HS-5 (cell line): Measurements from ENCODE around the gene RPN2.

ENCODE experiments used
- DNase-seq: peaks from one replicate; pipeline ENCODE4 v3.0.0-alpha.2; 2012; ENCODE audit warnings: low read depth

The RPN2 gene

DNA sequence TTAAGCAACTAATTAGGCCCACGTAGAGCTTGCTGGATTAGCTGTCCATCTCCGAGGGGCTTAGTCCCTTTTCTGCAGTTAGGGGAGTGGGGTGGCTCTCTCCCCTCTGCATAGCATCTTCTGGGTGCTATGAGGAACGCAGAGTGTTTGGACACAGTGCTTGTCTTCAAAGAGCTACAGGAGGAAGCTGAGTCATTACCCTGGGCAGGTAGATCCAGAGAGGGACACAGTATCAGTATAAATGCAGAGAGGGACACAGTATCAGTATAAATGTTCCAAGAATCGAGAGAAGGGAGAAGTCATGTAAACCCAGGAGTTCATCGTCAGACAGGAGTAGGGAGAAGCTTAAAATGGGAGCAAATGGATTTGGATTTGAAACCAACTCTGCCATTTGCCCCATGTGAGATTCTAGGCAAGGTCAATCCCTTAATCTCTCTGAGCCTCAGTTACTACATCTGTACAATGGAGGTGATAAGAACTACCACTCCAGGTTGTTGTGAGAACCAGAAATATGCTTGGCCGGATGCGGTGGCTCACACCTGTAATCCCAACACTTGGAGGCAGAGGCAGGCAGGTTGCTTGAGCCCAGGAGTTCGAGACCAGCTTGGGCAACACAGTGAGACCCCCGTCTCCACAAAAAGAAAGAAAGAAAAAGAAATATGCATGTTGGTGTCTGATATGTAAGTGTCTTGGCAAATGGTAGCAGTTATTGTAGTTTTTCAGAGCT lies 88.0 kb downstream of the RPN2 start:
- DNase-seq: no peak

- DNase-seq: no peak
Measured at GRCh38 chr20:37267667-37268313, 88.7 kb downstream of the RPN2 start.

DNA sequence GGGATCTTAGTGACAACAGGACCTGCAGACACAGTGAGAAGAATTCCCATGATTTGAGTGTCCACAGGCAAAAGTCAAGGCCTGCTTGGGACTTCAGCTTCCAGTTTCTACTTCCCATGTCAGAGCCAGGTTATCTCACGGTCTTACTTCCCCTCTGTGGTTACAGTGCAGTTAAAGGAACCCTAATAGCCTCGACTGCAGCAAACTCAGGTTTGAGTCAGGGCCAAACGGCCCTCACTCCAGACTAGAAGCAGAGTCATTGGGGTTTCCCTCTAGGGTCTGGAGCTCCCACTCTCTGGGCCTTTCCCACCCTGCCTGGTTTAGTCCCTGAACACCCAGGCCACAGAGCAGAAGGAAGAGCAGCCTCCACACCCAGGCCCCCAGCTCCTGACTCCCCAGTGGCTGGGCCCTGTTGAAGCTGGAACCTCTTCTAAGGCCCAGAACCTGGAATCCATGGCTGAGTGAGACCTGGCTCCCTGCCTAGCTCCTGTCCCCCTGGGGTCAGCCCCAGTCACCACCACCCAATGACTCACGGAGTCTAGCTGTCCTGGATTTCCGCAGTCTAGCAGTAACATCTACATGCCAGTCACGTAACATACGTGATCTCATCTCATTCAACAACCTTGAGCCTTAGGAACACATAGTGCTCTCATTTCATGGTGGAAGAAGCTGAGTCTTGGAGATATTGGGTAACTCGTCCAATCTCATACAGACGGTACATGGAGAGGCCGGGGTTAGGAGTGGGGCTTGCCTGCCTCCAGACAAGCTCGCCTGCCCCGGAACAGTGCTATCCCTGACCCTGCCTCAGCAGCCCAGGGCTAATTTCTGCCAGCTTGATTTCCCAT lies 91.7 kb downstream of the RPN2 start:
- DNase-seq: no peak

DNA sequence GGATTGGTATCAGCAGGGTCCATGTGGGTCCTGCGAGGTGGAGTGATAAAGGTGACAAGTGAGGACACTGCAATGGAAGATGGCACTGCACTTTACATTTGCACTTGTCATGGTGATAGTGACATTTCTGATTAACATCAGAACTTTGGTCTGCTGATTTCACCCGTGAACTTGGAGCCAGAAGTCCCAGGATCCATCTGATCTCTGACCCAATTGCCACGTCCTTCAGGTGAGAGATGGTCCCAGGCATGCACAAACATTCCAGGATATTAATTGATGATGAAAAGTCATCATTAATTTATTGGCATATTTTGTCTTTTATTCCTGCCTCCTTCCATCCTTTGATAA lies 92.3 kb downstream of the RPN2 start:
- no peak for DNase-seq

- no peak for DNase-seq
Measured at GRCh38 chr20:37273988-37274387, 94.9 kb downstream of the RPN2 start.

GRCh38 chr20:37274851-37275524 lies 95.9 kb downstream of the RPN2 start:
- DNase-seq: no peak

DNA sequence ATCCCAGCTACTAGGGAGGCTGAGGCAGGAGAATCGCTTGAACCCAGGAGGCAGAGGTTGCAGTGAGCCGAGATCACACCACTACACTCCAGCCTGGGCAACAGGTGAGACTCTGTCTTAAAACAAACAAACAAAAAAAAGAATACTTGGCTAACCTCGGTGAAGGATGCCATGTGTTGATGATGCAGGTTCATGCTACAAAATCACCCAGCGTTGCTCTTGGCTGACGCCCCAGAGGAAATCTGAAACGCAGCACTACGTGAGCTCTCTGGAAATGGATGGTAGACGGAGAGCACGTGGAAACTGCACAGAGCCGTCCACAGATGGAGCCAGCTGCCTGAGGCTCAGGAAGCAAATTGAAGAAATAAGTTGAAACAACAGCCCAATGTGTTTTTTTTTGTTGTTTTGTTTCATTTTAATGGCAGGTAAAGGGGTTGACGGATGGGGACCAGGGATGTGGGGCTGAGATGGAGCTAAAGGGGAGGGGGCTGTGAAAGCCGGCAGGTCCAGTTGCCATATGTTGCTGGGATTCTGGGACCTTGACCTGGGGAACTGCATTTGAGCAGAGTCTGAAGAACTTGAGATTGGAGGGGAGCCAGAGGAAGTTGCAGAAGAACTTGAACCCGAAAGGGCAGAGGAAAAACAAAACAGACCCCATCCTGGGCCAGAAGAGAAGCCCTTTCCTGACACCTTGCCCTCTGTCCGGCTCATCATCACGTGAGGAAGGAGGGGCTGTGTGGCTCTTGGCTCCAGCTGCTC lies 97.5 kb downstream of the RPN2 start:
- no peak for DNase-seq

DNA sequence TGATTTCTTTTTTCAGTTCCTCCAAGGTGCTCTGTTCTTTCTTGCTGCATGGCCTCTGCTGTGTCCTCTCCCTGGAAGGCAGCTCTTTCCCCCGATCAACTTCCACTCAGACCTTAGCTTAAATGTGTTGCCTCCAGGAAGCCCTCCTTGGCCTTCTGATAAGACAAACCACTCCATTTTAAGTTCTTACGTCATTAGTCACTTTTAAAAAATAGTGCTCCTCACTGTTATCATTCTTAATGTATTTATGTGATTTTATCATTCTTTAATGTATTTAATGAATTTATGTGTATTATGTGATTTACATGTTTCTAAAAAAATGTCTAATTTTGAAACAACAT lies 98.1 kb downstream of the RPN2 start:
- no peak for DNase-seq

- DNase-seq: no peak
Measured at GRCh38 chr20:37278966-37279590, 99.9 kb downstream of the RPN2 start.

GRCh38 chr20:37279820-37280219 lies 100.7 kb downstream of the RPN2 start:
- no peak for DNase-seq

GRCh38 chr20:37280403-37280802 lies 101.3 kb downstream of the RPN2 start:
- no peak for DNase-seq

GRCh38 chr20:37282556-37282955 lies 103.4 kb downstream of the RPN2 start:
- DNase-seq: no peak

GRCh38 chr20:37283530-37284195 lies 104.5 kb downstream of the RPN2 start:
- no peak for DNase-seq

DNA sequence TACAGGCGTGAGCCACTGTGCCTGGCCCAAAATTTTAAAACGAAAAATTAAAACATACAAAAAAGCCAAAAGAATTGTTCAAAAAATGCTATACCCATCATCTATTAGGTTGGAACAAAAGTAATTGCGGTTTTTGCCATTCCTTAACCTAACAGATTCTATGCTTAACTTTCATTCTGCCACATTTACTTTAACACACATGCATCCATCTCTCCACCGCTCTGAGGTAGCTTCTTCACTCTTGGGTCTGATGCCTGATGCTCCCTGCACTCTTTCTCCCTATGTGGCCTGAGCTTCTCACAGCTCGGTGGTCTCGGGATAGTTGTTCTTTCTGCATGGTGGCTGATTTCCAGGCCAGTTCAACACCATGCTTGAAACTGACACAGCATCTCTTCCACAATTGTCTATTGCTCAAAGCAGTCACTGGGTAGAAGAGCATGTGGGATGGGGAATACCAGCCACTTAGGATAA lies 105.6 kb downstream of the RPN2 start:
- DNase-seq: no peak

DNA sequence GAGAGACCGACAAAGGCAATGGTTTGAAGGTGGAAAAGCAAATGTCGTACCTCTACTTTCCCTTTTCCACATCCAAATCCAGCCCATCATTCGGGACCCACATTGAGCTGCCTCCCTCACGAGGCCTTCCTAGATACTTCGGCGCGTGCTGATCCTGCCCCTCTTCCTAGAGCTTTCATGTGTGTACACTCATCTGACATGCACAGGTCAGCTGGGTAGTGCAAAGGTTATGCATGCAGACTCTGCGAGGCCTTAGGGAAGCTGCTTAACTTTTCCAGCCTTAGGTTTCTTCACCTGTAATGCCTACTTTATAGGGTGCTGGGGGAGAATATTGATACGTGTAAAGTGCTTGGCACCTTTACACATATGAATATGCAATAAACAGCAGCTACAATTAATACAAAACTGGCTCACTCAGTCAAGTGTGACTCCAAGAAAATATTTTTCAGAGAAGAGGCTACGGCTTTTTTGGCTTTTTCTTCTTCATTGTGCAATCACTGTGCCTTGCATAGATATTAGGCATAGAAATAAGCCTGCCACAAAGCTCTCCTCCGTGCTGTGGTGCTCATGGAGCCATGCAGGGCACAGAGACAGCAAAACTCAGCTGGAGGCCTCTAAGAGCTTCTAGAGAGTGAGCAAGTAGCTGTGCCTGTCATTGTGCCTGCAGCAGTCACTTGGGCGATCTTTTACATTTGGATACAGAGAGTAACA lies 106.7 kb downstream of the RPN2 start:
- no peak for DNase-seq

- no peak for DNase-seq
Measured at GRCh38 chr20:37288091-37288490, 109.0 kb downstream of the RPN2 start.

DNA sequence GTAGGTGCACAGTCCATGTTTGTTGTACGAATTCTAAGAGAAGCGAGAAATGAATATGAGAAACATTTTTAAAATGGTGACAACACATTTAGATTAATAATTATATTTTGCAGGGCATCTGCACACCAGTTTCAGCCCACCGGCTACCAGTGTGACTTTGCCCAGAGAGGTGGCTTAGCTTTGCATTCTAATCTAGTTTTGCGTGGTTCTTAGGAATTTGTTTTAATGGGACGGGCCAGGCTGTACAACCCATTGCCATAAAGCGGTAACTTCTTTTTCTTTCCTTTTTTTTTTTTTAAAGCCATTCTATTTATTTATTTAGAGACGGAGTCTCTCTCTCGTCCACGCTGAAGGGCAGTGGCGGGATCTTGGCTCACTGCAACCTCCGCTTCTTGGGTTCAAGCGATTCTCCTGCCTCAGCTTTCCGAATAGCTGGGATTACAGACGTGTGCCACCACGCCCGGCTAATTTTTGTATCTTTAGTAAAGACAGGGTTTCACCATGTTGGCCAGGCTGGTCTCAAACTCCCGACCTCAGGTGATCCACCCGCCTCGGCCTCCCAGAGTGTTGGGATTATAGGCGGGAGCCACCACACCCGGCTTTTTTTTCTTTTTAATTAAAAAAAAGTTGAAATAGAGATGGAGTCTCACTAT lies 111.2 kb downstream of the RPN2 start:
- DNase-seq: no peak
